ENCODE results near the gene VAMP8.

- TF ChIP-seq GATA2 (IDR thresholded peaks at IDR 0.05; ENCODE audit: low read depth, low read length): no peak
- TF ChIP-seq GATA3 (IDR thresholded peaks at IDR 0.05; ENCODE audit: low read depth, low read length): no peak
Measured at GRCh38 chr2:85621338-85621737, 44.0 kb downstream of the VAMP8 start.
